LNCaP clone FGC (cell line): ENCODE results near the gene SAMD4B.

Source experiments
- DNase-seq: peaks from one replicate; pipeline ENCODE4 v3.0.0-alpha.2; 2011; ENCODE audit warnings: low read depth
- H3K4me3 ChIP-seq: 2 replicates; pipeline ENCODE4 v1.5.1; 2011; ENCODE audit warnings: mild to moderate bottlenecking, low read depth, low read length, control low read depth
- TF ChIP-seq, protein P1 (sequence below): IDR thresholded peaks from 2 replicates; pipeline ENCODE4 v1.5.1; 2012; ENCODE audit warnings: mild to moderate bottlenecking; ENCODE audit not compliant: control insufficient read depth, insufficient read depth; ENCODE audit errors: extremely low read depth

Gene SAMD4B

GRCh38 chr19:39419003-39419402 is 76.8 kb downstream of the SAMD4B start:
- TF ChIP-seq, protein P1, sequence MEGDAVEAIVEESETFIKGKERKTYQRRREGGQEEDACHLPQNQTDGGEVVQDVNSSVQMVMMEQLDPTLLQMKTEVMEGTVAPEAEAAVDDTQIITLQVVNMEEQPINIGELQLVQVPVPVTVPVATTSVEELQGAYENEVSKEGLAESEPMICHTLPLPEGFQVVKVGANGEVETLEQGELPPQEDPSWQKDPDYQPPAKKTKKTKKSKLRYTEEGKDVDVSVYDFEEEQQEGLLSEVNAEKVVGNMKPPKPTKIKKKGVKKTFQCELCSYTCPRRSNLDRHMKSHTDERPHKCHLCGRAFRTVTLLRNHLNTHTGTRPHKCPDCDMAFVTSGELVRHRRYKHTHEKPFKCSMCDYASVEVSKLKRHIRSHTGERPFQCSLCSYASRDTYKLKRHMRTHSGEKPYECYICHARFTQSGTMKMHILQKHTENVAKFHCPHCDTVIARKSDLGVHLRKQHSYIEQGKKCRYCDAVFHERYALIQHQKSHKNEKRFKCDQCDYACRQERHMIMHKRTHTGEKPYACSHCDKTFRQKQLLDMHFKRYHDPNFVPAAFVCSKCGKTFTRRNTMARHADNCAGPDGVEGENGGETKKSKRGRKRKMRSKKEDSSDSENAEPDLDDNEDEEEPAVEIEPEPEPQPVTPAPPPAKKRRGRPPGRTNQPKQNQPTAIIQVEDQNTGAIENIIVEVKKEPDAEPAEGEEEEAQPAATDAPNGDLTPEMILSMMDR = no peak
- no peak for DNase-seq
- no peak overlapping the region for H3K4me3 ChIP-seq

- no peak overlapping the region for H3K4me3 ChIP-seq
- TF ChIP-seq, protein P1 = no peak
Measured at GRCh38 chr19:39420769-39421168, 78.5 kb downstream of the SAMD4B start.

GRCh38 chr19:39422020-39422419 is 79.8 kb downstream of the SAMD4B start:
- TF ChIP-seq, protein P1 = no peak
- DNase-seq = no peak
- H3K4me3 ChIP-seq = no peak overlapping the region

More at GRCh38 chr19:39420769-39421168, 78.5 kb downstream of the SAMD4B start:
- no peak for DNase-seq

DNA sequence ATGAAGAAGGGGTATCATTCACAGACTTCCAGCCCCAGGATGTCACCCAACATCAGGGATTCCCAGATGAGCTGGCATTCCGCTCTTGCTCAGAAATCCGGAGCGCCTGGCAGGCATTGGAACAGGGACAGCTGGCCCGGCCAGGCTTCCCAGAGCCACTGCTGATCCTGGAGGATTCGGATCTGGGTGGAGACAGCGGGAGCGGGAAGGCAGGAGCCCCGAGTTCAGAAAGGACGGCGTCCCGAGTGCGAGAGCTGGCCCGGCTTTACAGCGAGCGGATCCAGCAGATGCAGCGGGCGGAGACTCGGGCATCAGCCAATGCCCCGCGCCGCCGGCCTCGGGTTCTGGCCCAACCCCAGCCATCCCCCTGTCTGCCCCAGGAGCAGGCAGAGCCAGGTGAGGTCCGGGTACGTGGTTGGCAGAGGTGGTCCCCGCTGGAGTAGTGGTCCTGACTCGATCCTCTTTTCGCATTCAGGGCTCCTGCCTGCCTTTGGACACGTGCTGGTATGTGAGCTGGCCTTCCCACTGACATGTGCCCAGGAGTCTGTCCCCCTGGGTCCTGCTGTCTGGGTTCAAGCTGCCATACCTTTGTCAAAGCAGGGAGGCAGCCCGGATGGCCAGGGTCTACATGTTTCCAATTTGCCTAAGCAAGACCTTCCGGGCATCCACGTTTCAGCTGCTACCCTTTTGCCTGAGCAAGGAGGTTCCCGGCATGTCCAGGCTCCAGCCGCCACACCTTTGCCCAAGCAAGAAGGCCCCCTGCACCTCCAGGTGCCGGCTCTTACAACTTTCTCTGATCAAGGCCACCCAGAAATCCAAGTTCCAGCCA is 81.3 kb downstream of the SAMD4B start:
- TF ChIP-seq, protein P1 = no peak
- H3K4me3 ChIP-seq = no peak overlapping the region

GRCh38 chr19:39424934-39425333 is 82.7 kb downstream of the SAMD4B start:
- H3K4me3 ChIP-seq = no peak overlapping the region
- TF ChIP-seq, protein P1 = no peak
- DNase-seq = no peak

More for the DNA sequence above, 81.3 kb downstream of the SAMD4B start:
- DNase-seq = no peak

GRCh38 chr19:39425744-39426143 is 83.5 kb downstream of the SAMD4B start:
- H3K4me3 ChIP-seq = no peak overlapping the region
- no peak for DNase-seq
- TF ChIP-seq, protein P1 = no peak
